Tibial nerve (tissue), 4 donors: ENCODE measurements around the gene GNB2. TPM values are rescaled to one million over a fixed set of nuclear protein-coding genes. Genes with fewer than 3 reads are reported as not detected.
"Not testable (repeated sequence)": the region's sequence is repeated elsewhere in the genome, so short reads cannot be mapped to it uniquely, and the experiment has no call there.

Experiments used
- DNase-seq, 2 donors: peaks; one replicate each; pipeline ENCODE4 v3.0.0-alpha.2; 2019; ENCODE audit warnings: low spot score in 2 of 2
- H3K27ac ChIP-seq, 4 donors: fragments of 200-600 bp; sonication (generic) in 3 of 4; one replicate each; pipeline ENCODE4 v1.5.1; 2017 to 2019; ENCODE audit warnings: mild to moderate bottlenecking in 1 of 4
- H3K27me3 ChIP-seq, 2 donors: fragments of 200-600 bp; sonication (generic) in 1 of 2; one replicate each; pipeline versions ENCODE4 v1.5.1 to v1.6.0; 2017 to 2019
- H3K36me3 ChIP-seq, 3 donors: fragments of 200-600 bp; sonication (generic); one replicate each; pipeline ENCODE4 v1.5.1; 2018 to 2019
- H3K4me1 ChIP-seq, 4 donors: fragments of 200-600 bp; sonication (generic) in 3 of 4; one replicate each; pipeline ENCODE4 v1.5.1; 2017 to 2019
- H3K4me3 ChIP-seq, 4 donors: fragments of 200-600 bp; sonication (generic) in 3 of 4; one replicate each; pipeline ENCODE4 v1.5.1; 2017 to 2019; ENCODE audit warnings: mild to moderate bottlenecking in 1 of 4, moderate library complexity in 1 of 4
- H3K9me3 ChIP-seq, 4 donors: fragments of 200-600 bp; sonication (generic) in 3 of 4; one replicate each; pipeline ENCODE4 v1.5.1; 2017 to 2019
- EP300 ChIP-seq, 2 donors: sonication (generic); formaldehyde crosslinking; IDR thresholded peaks; one replicate each; pipeline ENCODE4 v1.6.1; 2017; ENCODE audit warnings: antibody characterized with exemption in 2 of 2, mild to moderate bottlenecking in 1 of 2
- POLR2A ChIP-seq, 2 donors: fragments of 450-650 bp; IDR thresholded peaks; one replicate each; pipeline ENCODE4 v1.6.1; 2017; ENCODE audit warnings: antibody characterized with exemption in 2 of 2, mild to moderate bottlenecking in 2 of 2, moderate library complexity in 2 of 2
- WGBS, 2 donors: methylation state at CpG; one replicate each; pipeline ENCODE4 v1.1.5; 2018; 5-methylcytosine and 5-hydroxymethylcytosine counted together
- total RNA-seq, 4 donors: library from RNA; depleted of rRNA; stranded (reverse); fragments of >200 nt; gene quantifications; one replicate each; pipeline ENCODE4 v1.1.0, GENCODE V29; 2016
- TF ChIP-seq, protein P1 (sequence below), 5 experiments: fragments of 200-600 bp in 3 of 5; fragments of 450-650 bp in 2 of 5; sonication (generic) in 3 of 5; IDR thresholded peaks; one replicate each; pipeline ENCODE4 v1.5.1; 2016 to 2019; ENCODE audit warnings: antibody characterized with exemption in 5 of 5, mild to moderate bottlenecking in 3 of 5, moderate library complexity in 2 of 5

Gene GNB2
- total RNA-seq, 4 donors from 2014 or later, result 185 to 290 (median 248) TPM

DNA sequence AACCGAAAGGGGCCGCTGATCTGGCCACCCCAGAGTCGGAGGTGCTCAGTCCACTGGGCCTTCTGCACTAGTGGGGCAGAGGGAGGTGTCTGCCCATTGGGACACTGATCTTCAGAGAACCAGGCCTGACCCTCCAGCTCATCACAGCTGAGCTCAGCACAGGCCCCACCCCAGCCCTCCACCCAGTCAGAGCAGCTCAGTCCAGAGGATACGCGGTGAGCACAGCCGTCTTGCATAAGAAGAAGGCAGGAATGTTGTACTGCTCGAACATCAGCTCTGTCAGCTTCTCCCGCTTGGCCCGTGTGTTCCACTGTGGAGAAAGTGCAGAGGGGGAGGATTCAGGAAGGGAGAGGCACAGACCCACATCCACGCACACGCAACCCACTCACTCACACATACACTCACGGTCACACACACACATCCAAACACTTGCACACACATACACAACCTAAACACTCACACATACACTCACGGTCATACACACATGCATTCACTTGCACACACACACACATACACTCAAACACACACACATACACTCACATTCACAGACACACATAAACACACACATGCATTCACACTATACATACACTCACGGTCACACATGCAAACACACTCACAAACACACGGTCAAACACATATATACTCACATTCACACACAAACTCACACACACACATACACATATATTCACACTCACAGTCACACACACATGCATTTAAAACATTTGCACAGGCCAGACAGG, 23.5 kb upstream of the GNB2 start:
- H3K9me3 ChIP-seq, result no peaks in the 10 kb centered on the region
- H3K4me1 ChIP-seq, result no peaks in the 10 kb centered on the region
- H3K27ac ChIP-seq, result no peak overlapping the region
- H3K4me3 ChIP-seq, result no peak overlapping the region
- no peak for DNase-seq
- H3K36me3 ChIP-seq, result no peaks in the 10 kb centered on the region
- H3K27me3 ChIP-seq, result peaks cover 0 to 81% of the 10 kb centered on the region in 2 donors
- TF ChIP-seq, protein P1, sequence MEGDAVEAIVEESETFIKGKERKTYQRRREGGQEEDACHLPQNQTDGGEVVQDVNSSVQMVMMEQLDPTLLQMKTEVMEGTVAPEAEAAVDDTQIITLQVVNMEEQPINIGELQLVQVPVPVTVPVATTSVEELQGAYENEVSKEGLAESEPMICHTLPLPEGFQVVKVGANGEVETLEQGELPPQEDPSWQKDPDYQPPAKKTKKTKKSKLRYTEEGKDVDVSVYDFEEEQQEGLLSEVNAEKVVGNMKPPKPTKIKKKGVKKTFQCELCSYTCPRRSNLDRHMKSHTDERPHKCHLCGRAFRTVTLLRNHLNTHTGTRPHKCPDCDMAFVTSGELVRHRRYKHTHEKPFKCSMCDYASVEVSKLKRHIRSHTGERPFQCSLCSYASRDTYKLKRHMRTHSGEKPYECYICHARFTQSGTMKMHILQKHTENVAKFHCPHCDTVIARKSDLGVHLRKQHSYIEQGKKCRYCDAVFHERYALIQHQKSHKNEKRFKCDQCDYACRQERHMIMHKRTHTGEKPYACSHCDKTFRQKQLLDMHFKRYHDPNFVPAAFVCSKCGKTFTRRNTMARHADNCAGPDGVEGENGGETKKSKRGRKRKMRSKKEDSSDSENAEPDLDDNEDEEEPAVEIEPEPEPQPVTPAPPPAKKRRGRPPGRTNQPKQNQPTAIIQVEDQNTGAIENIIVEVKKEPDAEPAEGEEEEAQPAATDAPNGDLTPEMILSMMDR (IDR thresholded peaks at IDR 0.05), result no peak
- TF ChIP-seq POLR2A (IDR thresholded peaks at IDR 0.05), result no peak
- TF ChIP-seq EP300 (IDR thresholded peaks at IDR 0.05), result no peak
- 67 to 79% methylated on average over 15 of the region's 15 CpGs for WGBS, 2 donors

DNA sequence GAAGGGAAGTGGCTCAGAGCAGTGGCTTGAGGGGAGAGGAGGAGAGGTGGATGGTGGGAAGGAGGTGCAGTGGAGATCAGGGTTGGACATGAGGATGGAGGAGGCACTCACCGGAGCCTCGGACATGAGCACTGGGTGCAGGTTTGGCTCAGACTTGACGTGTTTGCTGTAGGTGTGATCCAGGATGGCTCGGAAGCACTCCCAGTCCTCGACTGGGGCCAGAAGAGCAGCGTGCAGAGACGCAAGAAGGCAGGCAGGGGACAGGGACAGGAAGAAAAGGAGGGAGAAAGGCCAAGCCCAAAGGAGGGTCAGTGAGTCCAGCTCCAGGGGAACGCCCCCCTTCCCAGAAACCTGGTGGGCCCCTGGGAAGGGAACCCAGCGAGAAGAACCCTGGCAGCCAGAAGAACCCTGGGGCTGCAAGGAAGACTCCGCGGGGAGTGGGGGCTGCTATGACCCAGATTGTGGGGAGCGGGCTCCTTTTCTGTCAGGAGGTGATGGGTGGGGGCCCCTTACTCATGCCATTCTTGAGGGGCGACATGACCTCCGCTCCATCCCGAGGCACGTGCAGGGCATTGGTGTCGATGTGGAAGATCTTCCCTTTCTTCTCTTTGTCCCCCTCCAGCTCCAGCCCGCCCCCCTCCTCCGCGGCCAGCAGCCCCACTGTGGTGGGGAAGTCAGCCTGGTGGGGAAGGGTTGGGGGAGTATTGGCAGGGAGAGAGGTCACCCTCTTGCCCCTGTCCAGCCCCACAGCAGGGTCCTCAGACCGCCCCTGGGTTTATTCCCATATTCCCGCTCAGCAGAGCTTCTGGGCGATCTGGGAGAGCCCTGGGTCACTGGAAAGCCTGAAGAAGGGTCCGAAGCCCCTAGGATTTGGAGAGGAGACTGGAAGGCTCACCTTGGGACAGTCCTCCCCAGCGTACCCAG, 18.4 kb upstream of the GNB2 start:
- Histone ChIP-seq H3K27me3 (peaks cover 0 to 78% of the 10 kb centered on the region in 2 donors), H3K27ac (no peak overlapping the region), H3K4me1 (peaks cover 0 to 6% (median 0%) of the 10 kb centered on the region in 4 donors), H3K9me3 (no peaks in the 10 kb centered on the region), H3K4me3 (no peak overlapping the region), H3K36me3 (no peaks in the 10 kb centered on the region)
- no peak for DNase-seq
- 50 to 61% methylated on average over 20 to 25 of the region's 25 CpGs for WGBS, 2 donors
- TF ChIP-seq EP300 (IDR thresholded peaks at IDR 0.05), result no peak
- TF ChIP-seq, protein P1 (IDR thresholded peaks at IDR 0.05), result no peak
- TF ChIP-seq POLR2A (IDR thresholded peaks at IDR 0.05), result no peak

DNA sequence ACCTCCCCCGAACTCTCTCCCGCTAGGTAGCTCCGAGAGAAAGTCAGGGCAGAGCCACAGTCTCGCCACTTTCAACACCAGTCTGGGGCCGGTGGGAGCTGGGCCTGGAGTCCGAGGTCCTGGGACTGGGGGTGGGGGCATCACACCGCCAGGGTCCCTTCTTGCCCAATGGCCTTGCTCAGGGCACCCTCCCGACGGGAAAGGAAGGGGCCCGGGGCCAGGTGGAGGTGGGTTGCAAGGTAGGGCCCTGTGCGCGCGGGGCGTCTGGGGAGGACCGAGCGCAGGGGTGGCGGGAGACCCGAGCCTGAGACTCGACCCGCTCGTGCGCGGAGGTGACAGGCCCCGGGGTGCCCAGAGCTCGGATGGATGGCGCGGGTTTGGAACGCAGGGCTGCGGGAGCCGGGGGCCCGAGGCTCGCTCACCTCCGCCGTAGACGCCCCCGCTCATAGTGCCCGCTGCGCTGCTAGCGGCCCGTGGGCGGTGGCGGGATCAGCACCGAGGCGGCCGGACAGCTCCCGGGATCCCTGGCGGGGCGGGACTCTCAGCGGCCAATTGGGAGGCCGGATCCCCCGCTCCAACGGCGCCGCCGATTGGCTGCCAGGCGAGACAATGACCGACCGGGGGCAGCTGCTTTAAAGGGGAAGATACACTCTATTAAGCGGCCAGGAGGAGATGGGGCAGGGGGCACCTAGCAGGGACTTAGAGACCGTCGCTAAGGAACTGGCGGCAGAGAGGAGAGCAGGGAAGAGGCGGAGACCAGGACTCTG, 17.4 kb upstream of the GNB2 start, which contains the start of gene ACTL6B:
Gene ACTL6B (minus strand): TSS at position 541 of the 767 bp plus-strand sequence. CDS start 94 bp downstream, at position 447.
- Histone ChIP-seq H3K4me3 (no peak within 1 kb of the TSS), H3K27me3 (peaks cover 0 to 72% of the 10 kb centered on the region in 2 donors), H3K9me3 (no peaks in the 10 kb centered on the region), H3K27ac (no peak within 1 kb of the TSS), H3K36me3 (no peaks in the 10 kb centered on the region), H3K4me1 (peaks cover 0 to 6% (median 0%) of the 10 kb centered on the region in 4 donors)
- 8% methylated on average over 54 to 58 of the region's 63 CpGs for WGBS, 2 donors
- no peak for DNase-seq
- TF ChIP-seq POLR2A (IDR thresholded peaks at IDR 0.05) (no peak), EP300 (IDR thresholded peaks at IDR 0.05) (no peak)
- TF ChIP-seq, protein P1 (IDR thresholded peaks at IDR 0.05), result no peak

DNA sequence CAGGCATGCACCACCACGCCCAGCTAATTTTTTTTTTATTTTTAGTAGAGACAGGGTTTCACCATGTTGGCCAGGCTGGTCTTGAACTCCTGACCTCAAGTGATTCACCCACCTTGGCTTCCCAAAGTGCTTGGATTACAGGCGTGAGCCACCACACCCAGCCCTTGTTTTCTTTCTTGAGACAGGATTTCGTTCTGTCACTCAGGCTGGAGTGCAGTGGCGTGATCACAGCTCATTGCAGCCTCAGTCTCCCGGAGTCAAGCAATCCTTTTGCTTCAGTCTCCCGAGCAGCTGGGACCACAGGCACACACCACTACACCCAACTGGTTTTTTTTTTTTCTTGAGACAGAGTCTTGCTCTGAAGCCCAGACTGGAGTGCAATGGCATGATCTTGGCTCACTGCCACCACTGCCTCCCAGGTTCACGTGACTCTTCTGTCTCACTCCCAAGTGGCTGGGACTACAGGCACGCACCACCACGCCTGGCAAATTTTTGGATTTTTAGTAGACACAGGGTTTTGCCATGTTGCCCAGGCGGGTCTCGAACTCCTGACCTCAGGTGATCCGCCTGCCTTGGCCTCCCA, 11.3 kb upstream of the GNB2 start:
- not testable (repeated sequence) for H3K4me3 ChIP-seq, H3K36me3 ChIP-seq, DNase-seq, H3K27ac ChIP-seq, H3K9me3 ChIP-seq, H3K4me1 ChIP-seq
- peaks cover 0 to 19% of the 10 kb centered on the region in 2 donors for H3K27me3 ChIP-seq
- WGBS, 2 donors, result 81 to 84% methylated on average over 12 of the region's 12 CpGs

DNA sequence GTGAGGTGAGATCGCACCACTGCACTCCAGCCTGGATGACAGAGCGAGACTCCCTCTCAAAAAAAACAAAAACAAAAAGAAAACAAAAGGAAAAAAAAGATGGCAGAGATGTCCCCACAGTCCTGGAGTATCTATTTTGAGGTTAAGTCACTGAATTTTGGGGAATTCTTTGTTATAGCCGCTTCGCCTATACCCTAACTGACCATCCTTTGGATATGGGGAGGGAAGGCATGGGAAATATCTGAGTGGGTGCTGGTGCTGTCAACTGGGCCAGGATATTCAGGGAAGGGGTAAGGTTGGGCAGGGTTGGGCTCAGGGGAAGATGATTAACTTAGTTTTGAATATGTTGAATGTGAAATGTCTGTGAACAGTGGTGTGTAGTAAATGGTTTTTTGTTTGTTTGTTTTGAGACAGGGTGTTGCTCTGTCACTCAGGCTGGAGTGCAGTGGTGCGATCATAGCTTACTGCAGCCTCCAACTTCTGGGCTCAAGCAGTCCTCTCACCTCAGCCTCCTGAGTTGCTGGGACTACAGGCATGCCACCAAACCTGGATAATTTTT, 8.3 kb upstream of the GNB2 start:
- 94 to 96% methylated on average over 5 of the region's 5 CpGs for WGBS, 2 donors
- Histone ChIP-seq H3K4me3 (no peak overlapping the region), H3K4me1 (no peaks in the 10 kb centered on the region), H3K36me3 (no peaks in the 10 kb centered on the region), H3K27me3 (no peaks in the 10 kb centered on the region), H3K9me3 (no peaks in the 10 kb centered on the region), H3K27ac (no peak overlapping the region)
- DNase-seq, result no peak
- TF ChIP-seq, protein P1 (IDR thresholded peaks at IDR 0.05), result no peak
- TF ChIP-seq EP300 (IDR thresholded peaks at IDR 0.05) (no peak), POLR2A (IDR thresholded peaks at IDR 0.05) (no peak)
